Stimulated activated memory B cell treated with anti-CD40 and anti-IgM and Interleukin-4, amounts not matched to agents 10 μg/mL and 1 μg/mL and 100 μg/mL, for 72 hours (primary cell): ENCODE measurements around the gene FGD2.

Experiments
- ATAC-seq: fragments of 150-1000 bp; cut with Tn5 transposase; 2 replicates; pipeline ENCODE4 v1.10.0; 2021
- H3K27ac Mint-ChIP-seq: one replicate; pipeline ENCODE4 v1.8.0; 2022; ENCODE audit warnings: mild to moderate bottlenecking, mixed read lengths
- H3K27me3 Mint-ChIP-seq: one replicate; pipeline ENCODE4 v1.8.0; 2022; ENCODE audit warnings: mixed read lengths
- H3K36me3 Mint-ChIP-seq: one replicate; pipeline ENCODE4 v1.8.0; 2022; ENCODE audit warnings: mixed read lengths
- H3K4me1 Mint-ChIP-seq: one replicate; pipeline ENCODE4 v1.8.0; 2022; ENCODE audit warnings: mixed read lengths
- H3K4me3 Mint-ChIP-seq: one replicate; pipeline ENCODE4 v1.8.0; 2022; ENCODE audit warnings: mild to moderate bottlenecking, moderate library complexity, mixed read lengths
- H3K9me3 Mint-ChIP-seq: one replicate; pipeline ENCODE4 v1.8.0; 2022; ENCODE audit warnings: mixed read lengths

Gene FGD2

GRCh38 chr6:36999061-36999750, 6.2 kb upstream of the FGD2 start:
- Mint-ChIP-seq H3K27ac (peak overlapping the region; percentile 58), H3K36me3 (no peaks in the 10 kb centered on the region), H3K9me3 (no peaks in the 10 kb centered on the region), H3K4me3 (no peak overlapping the region), H3K4me1 (peaks cover 32% of the 10 kb centered on the region), H3K27me3 (no peaks in the 10 kb centered on the region)
- no peak for ATAC-seq

GRCh38 chr6:36999751-37000125, 5.7 kb upstream of the FGD2 start:
- Mint-ChIP-seq H3K36me3 (no peaks in the 10 kb centered on the region), H3K27ac (no peak overlapping the region), H3K27me3 (no peaks in the 10 kb centered on the region), H3K9me3 (no peaks in the 10 kb centered on the region), H3K4me1 (peaks cover 37% of the 10 kb centered on the region), H3K4me3 (no peak overlapping the region)
- ATAC-seq: no peak

GRCh38 chr6:37004044-37004980, 1.1 kb upstream of the FGD2 start:
- Mint-ChIP-seq H3K9me3 (no peaks in the 10 kb centered on the region), H3K36me3 (peaks cover 12% of the 10 kb centered on the region), H3K27me3 (no peaks in the 10 kb centered on the region), H3K27ac (peak overlapping the region; percentile 94), H3K4me1 (peaks cover 73% of the 10 kb centered on the region), H3K4me3 (peak overlapping the region; percentile 61)
- ATAC-seq: peak; percentile 73

GRCh38 chr6:37005827-37006567, 542 bp downstream of the FGD2 start:
- Mint-ChIP-seq H3K4me3 (peak overlapping the region; percentile 97), H3K4me1 (peaks cover 75% of the 10 kb centered on the region), H3K36me3 (peaks cover 23% of the 10 kb centered on the region), H3K9me3 (no peaks in the 10 kb centered on the region), H3K27me3 (no peaks in the 10 kb centered on the region), H3K27ac (peak overlapping the region; percentile 94)
- peak; percentile 34 for ATAC-seq

- Mint-ChIP-seq H3K27ac (peak overlapping the region; percentile 94), H3K4me1 (peaks cover 75% of the 10 kb centered on the region), H3K36me3 (peaks cover 28% of the 10 kb centered on the region), H3K4me3 (peak overlapping the region; percentile 97), H3K27me3 (no peaks in the 10 kb centered on the region), H3K9me3 (no peaks in the 10 kb centered on the region)
- no peak for ATAC-seq
Observed at GRCh38 chr6:37006793-37007339, 1.4 kb downstream of the FGD2 start.

- ATAC-seq: peak; percentile 75
- peaks cover 70% of the 10 kb centered on the region for H3K4me1 Mint-ChIP-seq
- H3K9me3 Mint-ChIP-seq: no peaks in the 10 kb centered on the region
- peaks cover 31% of the 10 kb centered on the region for H3K36me3 Mint-ChIP-seq
- no peaks in the 10 kb centered on the region for H3K27me3 Mint-ChIP-seq
- H3K27ac Mint-ChIP-seq: peak overlapping the region; percentile 94
- peak overlapping the region; percentile 97 for H3K4me3 Mint-ChIP-seq
Observed at GRCh38 chr6:37007340-37008043, 2.0 kb downstream of the FGD2 start.

- no peaks in the 10 kb centered on the region for H3K27me3 Mint-ChIP-seq
- ATAC-seq: no peak
- peaks cover 39% of the 10 kb centered on the region for H3K36me3 Mint-ChIP-seq
- peak overlapping the region; percentile 97 for H3K4me3 Mint-ChIP-seq
- H3K9me3 Mint-ChIP-seq: no peaks in the 10 kb centered on the region
- H3K4me1 Mint-ChIP-seq: peaks cover 66% of the 10 kb centered on the region
- H3K27ac Mint-ChIP-seq: peak overlapping the region; percentile 94
Observed at GRCh38 chr6:37008484-37009465, 3.3 kb downstream of the FGD2 start.

GRCh38 chr6:37010402-37010892, 5.0 kb downstream of the FGD2 start:
- peaks cover 50% of the 10 kb centered on the region for H3K4me1 Mint-ChIP-seq
- no peaks in the 10 kb centered on the region for H3K9me3 Mint-ChIP-seq

GRCh38 chr6:37011656-37012378, 6.4 kb downstream of the FGD2 start:
- H3K36me3 Mint-ChIP-seq: peaks cover 39% of the 10 kb centered on the region
- peaks cover 43% of the 10 kb centered on the region for H3K4me1 Mint-ChIP-seq
- no peaks in the 10 kb centered on the region for H3K27me3 Mint-ChIP-seq
- peak overlapping the region; percentile 94 for H3K27ac Mint-ChIP-seq
- H3K9me3 Mint-ChIP-seq: no peaks in the 10 kb centered on the region
- H3K4me3 Mint-ChIP-seq: no peak overlapping the region
- no peak for ATAC-seq

More at GRCh38 chr6:37010402-37010892, 5.0 kb downstream of the FGD2 start:
- H3K27ac Mint-ChIP-seq: peak overlapping the region; percentile 94
- no peaks in the 10 kb centered on the region for H3K27me3 Mint-ChIP-seq
- H3K36me3 Mint-ChIP-seq: peaks cover 43% of the 10 kb centered on the region
- no peak overlapping the region for H3K4me3 Mint-ChIP-seq
- ATAC-seq: no peak

- ATAC-seq: no peak
- H3K27ac Mint-ChIP-seq: peak overlapping the region; percentile 42
- H3K27me3 Mint-ChIP-seq: no peaks in the 10 kb centered on the region
- peaks cover 41% of the 10 kb centered on the region for H3K4me1 Mint-ChIP-seq
- H3K9me3 Mint-ChIP-seq: no peaks in the 10 kb centered on the region
- H3K4me3 Mint-ChIP-seq: no peak overlapping the region
- H3K36me3 Mint-ChIP-seq: peaks cover 39% of the 10 kb centered on the region
Observed at GRCh38 chr6:37013516-37014491, 8.3 kb downstream of the FGD2 start.

- Mint-ChIP-seq H3K4me1 (peaks cover 42% of the 10 kb centered on the region), H3K27me3 (no peaks in the 10 kb centered on the region), H3K27ac (peak overlapping the region; percentile 14), H3K36me3 (peaks cover 37% of the 10 kb centered on the region), H3K9me3 (no peaks in the 10 kb centered on the region), H3K4me3 (no peak overlapping the region)
- no peak for ATAC-seq
Observed at GRCh38 chr6:37014667-37015066, 9.2 kb downstream of the FGD2 start.

GRCh38 chr6:37015532-37015931, 10.1 kb downstream of the FGD2 start:
- Mint-ChIP-seq H3K36me3 (peaks cover 35% of the 10 kb centered on the region), H3K27me3 (no peaks in the 10 kb centered on the region), H3K27ac (peak overlapping the region; percentile 14), H3K4me3 (no peak overlapping the region), H3K4me1 (peaks cover 40% of the 10 kb centered on the region), H3K9me3 (no peaks in the 10 kb centered on the region)
- ATAC-seq: no peak
